GM12878 (cell line): ENCODE results near the gene C11orf98. TPM values are rescaled to one million over a fixed set of nuclear protein-coding genes. Genes with fewer than 3 reads are reported as not detected.

ENCODE experiments used
- ATAC-seq: fragments of 200-7000 bp; cut with Tn5 transposase; 3 replicates; pipeline ENCODE4 v1.9.1; 2020; ENCODE audit warnings: mild to moderate bottlenecking, moderate library complexity
- BruUV-seq: library from RNA; stranded (reverse); fragments of 400-500 nt; replicated peaks from 2 replicates; lab custom pipeline; 2021; lab: Mats Ljungman, UMichigan
- CTCF ChIA-PET: fragments of 300-600 bp; sonication (Branson Sonifier 250); formaldehyde crosslinking; extraction: SDS; loops from one replicate; lab custom pipeline; 2021; ENCODE audit warnings: inconsistent platforms; lab: Yijun Ruan, JAX
- POLR2A ChIA-PET: fragments of 350-600 bp; formaldehyde crosslinking; extraction: SDS; loops from one replicate; lab custom pipeline; 2021; ENCODE audit warnings: inconsistent platforms; lab: Charles Lee
- RAD21 ChIA-PET: fragments of 300-600 bp; sonication (Branson Sonifier 250); formaldehyde crosslinking; loops from one replicate; lab custom pipeline; 2023; ENCODE audit warnings: antibody characterized with exemption; ENCODE audit not compliant: unreplicated experiment; lab: Charles Lee
- SMC1A ChIA-PET: fragments of 300-600 bp; sonication (Branson Sonifier 250); formaldehyde crosslinking; loops from one replicate; lab custom pipeline; 2023; ENCODE audit not compliant: unreplicated experiment, uncharacterized antibody; lab: Charles Lee
- DNase-seq: peaks from one replicate; pipeline ENCODE4 v3.0.0-alpha.2; 2011; ENCODE audit warnings: low read depth, low spot score
- FAIRE-seq: peaks from 3 replicates; lab custom pipeline; 2011; peaks lifted over from hg19 to GRCh38; lab: Jason Lieb, UNC
- H2AFZ ChIP-seq: 2 replicates; pipeline ENCODE4 v1.6.0; 2011; ENCODE audit warnings: low read depth, low read length, control low read depth; ENCODE audit not compliant: control insufficient read depth
- H3K27ac ChIP-seq: 2 replicates; pipeline ENCODE4 v1.5.1; 2011; ENCODE audit warnings: control low read depth; ENCODE audit not compliant: control insufficient read depth, insufficient read depth
- H3K27me3 ChIP-seq, 2 experiments: replicated peaks in 1 of 2; 2 replicates each; pipeline versions ENCODE4 v1.6.0 to v1.6.1; 2011; ENCODE audit warnings: low read length in 1 of 2; ENCODE audit not compliant: control insufficient read depth in 2 of 2, insufficient read depth in 2 of 2
- H3K36me3 ChIP-seq, 2 experiments: 2 replicates each; pipeline ENCODE4 v1.5.1; 2011; ENCODE audit warnings: low read length in 1 of 2; ENCODE audit not compliant: control insufficient read depth in 2 of 2, insufficient read depth in 2 of 2
- H3K4me1 ChIP-seq: 2 replicates; pipeline ENCODE4 v1.6.1; 2011; ENCODE audit warnings: mild to moderate bottlenecking, low read length, moderate library complexity, mixed read lengths; ENCODE audit not compliant: control insufficient read depth, insufficient read depth
- H3K4me2 ChIP-seq: 2 replicates; pipeline ENCODE4 v1.6.0; 2011; ENCODE audit warnings: control low read depth; ENCODE audit not compliant: control insufficient read depth, insufficient read depth
- H3K4me3 ChIP-seq: fragments of 200-600 bp; sonication (generic); 2 replicates; pipeline ENCODE4 v1.5.1; 2016
- H3K79me2 ChIP-seq: 2 replicates; pipeline ENCODE4 v1.6.0; 2011; ENCODE audit warnings: low read length; ENCODE audit not compliant: control insufficient read depth, insufficient read depth
- H3K9ac ChIP-seq: 2 replicates; pipeline ENCODE4 v1.8.0; 2011; ENCODE audit warnings: low read length, control low read depth, mixed read lengths; ENCODE audit not compliant: control insufficient read depth, insufficient read depth
- H3K9me3 ChIP-seq: replicated peaks from 3 replicates; pipeline ENCODE4 v1.5.1; 2011; ENCODE audit warnings: mild to moderate bottlenecking, low read length; ENCODE audit not compliant: control insufficient read depth, insufficient read depth
- H4K20me1 ChIP-seq: 2 replicates; pipeline ENCODE4 v1.6.0; 2011; ENCODE audit not compliant: control insufficient read depth, insufficient read depth
- CREB1 ChIP-seq: IDR thresholded peaks from 2 replicates; pipeline ENCODE4 v1.6.1; 2012; ENCODE audit warnings: low read depth, mild to moderate bottlenecking, inconsistent platforms
- EED ChIP-seq: sonication (generic); IDR thresholded peaks from 2 replicates; pipeline ENCODE4 v1.6.1; 2016; ENCODE audit warnings: antibody characterized with exemption, low read depth
- LARP7 ChIP-seq: fragments of 450-650 bp; IDR thresholded peaks from 2 replicates; pipeline ENCODE4 v1.6.1; 2017; ENCODE audit warnings: mild to moderate bottlenecking
- MXI1 ChIP-seq: fragments of 150-350 bp; IDR thresholded peaks from 2 replicates; pipeline ENCODE4 v1.6.1; 2011; ENCODE audit warnings: low read depth, mild to moderate bottlenecking, inconsistent platforms, low read length, improper control_type of control experiment
- RUNX3 ChIP-seq: IDR thresholded peaks from 2 replicates; pipeline ENCODE4 v1.6.1; 2012; ENCODE audit warnings: low read length, inconsistent platforms
- SMARCA5 ChIP-seq: fragments of 450-650 bp; IDR thresholded peaks from 2 replicates; pipeline ENCODE4 v1.6.1; 2017; ENCODE audit warnings: mild to moderate bottlenecking
- ZNF24 ChIP-seq: fragments of 450-650 bp; IDR thresholded peaks from 2 replicates; pipeline ENCODE4 v1.6.1; 2017; ENCODE audit warnings: antibody characterized with exemption, mild to moderate bottlenecking
- ZSCAN29 ChIP-seq: fragments of 450-650 bp; IDR thresholded peaks from 2 replicates; pipeline ENCODE4 v1.6.1; 2017; ENCODE audit warnings: mild to moderate bottlenecking, moderate library complexity
- WGBS: methylation state at CpG from one replicate; pipeline ENCODE4 v1.1.6; 2016; ENCODE audit warnings: low lambda C conversion rate; ENCODE audit not compliant: insufficient replicate concordance, insufficient coverage; ENCODE audit errors: missing lambda C conversion rate; 5-methylcytosine and 5-hydroxymethylcytosine counted together
- in situ Hi-C: fragments of 300-500 bp; cut with MboI; formaldehyde crosslinking; loops from 9 replicates; pipeline ENCODE4 v1.14.3; 2018; ENCODE audit warnings: mixed read lengths
- intact Hi-C: fragments of 100-400 bp; cut with micrococcal nuclease; formaldehyde crosslinking; loops from one replicate; pipeline ENCODE4 v1.14.2; 2022; ENCODE audit not compliant: unreplicated experiment
- polyA plus RNA-seq, 11 experiments: library from polyadenylated mRNA; depleted of rRNA in 4 of 11; unstranded in 6 of 11; stranded (reverse) in 5 of 11; fragments of >200 nt; fragmentation: Nextera tagmentation in 4 of 11; fragmentation: Illumina TruSeq in 1 of 11; extraction: Ambion mirVana in 4 of 11; extraction: Trizol in 1 of 11; gene quantifications; 1 replicate in 1 of 11; 2 replicates in 10 of 11; pipeline versions ENCODE4 v1.2.1 to v1.2.3, GENCODE V29; 2011 to 2016; ENCODE audit warnings: inconsistent platforms in 2 of 11, missing spikeins in 2 of 11, low read depth in 1 of 11
- total RNA-seq, 4 experiments: library from RNA; depleted of rRNA in 3 of 4; stranded (reverse); fragments of >200 nt in 3 of 4; fragmentation: Illumina TruSeq in 1 of 4; extraction: Trizol in 1 of 4; gene quantifications; 2 replicates each; pipeline versions ENCODE4 v1.2.1 to v1.2.3, GENCODE V29; 2013 to 2021
- TF ChIP-seq, protein P1 (sequence below): fragments of 450-650 bp; IDR thresholded peaks from 2 replicates; pipeline ENCODE4 v1.6.1; 2017; ENCODE audit warnings: mild to moderate bottlenecking, moderate library complexity
- TF ChIP-seq, protein P2 (sequence below): IDR thresholded peaks from 2 replicates; pipeline ENCODE4 v1.6.1; 2011; ENCODE audit warnings: borderline replicate concordance, low read depth, mild to moderate bottlenecking, moderate library complexity, low read length; ENCODE audit not compliant: insufficient read depth, poor library complexity, severe bottlenecking

C11orf98 gene
- total and polyA plus RNA-seq, 10 of the 15 experiments (the other 5 are each of a cell fraction or from before 2014, with no cell fraction given), result 62.5 to 270 (median 162) TPM

DNA sequence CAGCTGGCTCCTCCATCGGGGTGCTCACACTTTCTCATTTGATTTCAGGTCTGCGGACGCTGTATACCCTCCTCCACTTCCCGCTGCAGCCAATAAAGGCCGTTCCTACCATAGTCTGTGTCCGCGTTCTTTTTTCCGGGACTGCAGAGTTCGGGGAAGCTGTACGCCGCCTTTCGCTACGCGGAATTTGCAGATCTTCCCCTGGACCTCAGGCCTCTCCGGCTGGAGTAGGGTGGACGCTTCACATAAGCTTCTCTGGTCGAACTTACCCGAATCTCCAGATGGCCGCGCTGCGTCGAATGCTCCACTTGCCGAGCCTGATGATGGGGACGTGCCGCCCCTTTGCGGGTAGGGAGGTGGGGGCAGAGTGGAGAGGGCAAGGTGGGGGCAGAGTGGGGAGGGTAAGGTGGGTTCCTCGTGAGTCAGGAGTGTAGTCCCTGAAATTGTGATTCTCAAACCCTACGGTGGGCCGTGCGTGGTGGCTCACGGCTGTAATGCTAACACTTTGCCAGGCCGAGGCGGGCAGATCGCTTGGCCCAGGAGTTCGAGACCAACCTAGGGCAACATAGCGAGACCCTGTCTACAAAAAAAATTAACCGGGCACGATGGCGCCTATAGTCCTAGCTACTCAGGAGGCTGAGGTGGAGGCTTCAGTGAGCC lies 719 bp upstream of the C11orf98 start:
- DNase-seq (no peak), ATAC-seq (peak; percentile 47), FAIRE-seq (peak; percentile 56)
- H3K9me3 ChIP-seq, result no peaks in the 10 kb centered on the region
- SMC1A ChIA-PET, result interaction anchor here (0.8 to 3.4 kb wide), 20 partner anchors 9 to 195 kb away, joined by 3 to 41 read pairs (median 4); partner anchors contain the start of genes B3GAT3, GANAB, HNRNPUL2 and INTS5
- H3K4me2 ChIP-seq, result peak overlapping the region; percentile 95
- peaks cover 5 to 12% of the 10 kb centered on the region in 2 experiments for H3K36me3 ChIP-seq
- intact Hi-C loops (no loop called here), in situ Hi-C loops (no loop called here)
- RAD21 ChIA-PET, result interaction anchor here (0.6 to 2.7 kb wide), 32 partner anchors 8 to 241 kb away, joined by 3 to 26 read pairs (median 4); partner anchors contain the start of genes B3GAT3, EEF1G, GANAB and HNRNPUL2
- no TSS peak for BruUV-seq
- H3K4me3 ChIP-seq, result peak overlapping the region; percentile 95
- peak overlapping the region; percentile 96 for H3K9ac ChIP-seq
- WGBS, result 1% methylated on average over 39 of the region's 39 CpGs
- peak overlapping the region; percentile 95 for H3K27ac ChIP-seq
- POLR2A ChIA-PET, result interaction anchor here (0.6 to 16.2 kb wide), 36 partner anchors 12 to 542 kb away, joined by 3 to 295 read pairs (median 5); partner anchors contain the start of genes B3GAT3, EEF1G, GANAB and HNRNPUL2
- CTCF ChIA-PET, result interaction anchor here (0.6 to 2.1 kb wide), 15 partner anchors 9 to 241 kb away, joined by 3 to 11 read pairs (median 4); partner anchors contain the start of genes B3GAT3, HNRNPUL2, INTS5 and LRRN4CL
- peaks cover 14% of the 10 kb centered on the region for H3K4me1 ChIP-seq
- H3K27me3 ChIP-seq, result no peaks in the 10 kb centered on the region
- H2AFZ ChIP-seq, result peak overlapping the region; percentile 23; the same call in 1 of the 2 replicates
- TF ChIP-seq RUNX3, result peak; percentile 44; the same call in 1 of the 2 replicates
- 0 out of 2 replicates have a peak, but pooled peaks have one; percentile 6 for TF ChIP-seq EED
- TF ChIP-seq LARP7, result 0 out of 2 replicates have a peak, but pooled peaks have one; percentile 13
- no peak for TF ChIP-seq ZNF24
- TF ChIP-seq SMARCA5, result 0 out of 2 replicates have a peak, but pooled peaks have one; percentile 3
- TF ChIP-seq, protein P1, sequence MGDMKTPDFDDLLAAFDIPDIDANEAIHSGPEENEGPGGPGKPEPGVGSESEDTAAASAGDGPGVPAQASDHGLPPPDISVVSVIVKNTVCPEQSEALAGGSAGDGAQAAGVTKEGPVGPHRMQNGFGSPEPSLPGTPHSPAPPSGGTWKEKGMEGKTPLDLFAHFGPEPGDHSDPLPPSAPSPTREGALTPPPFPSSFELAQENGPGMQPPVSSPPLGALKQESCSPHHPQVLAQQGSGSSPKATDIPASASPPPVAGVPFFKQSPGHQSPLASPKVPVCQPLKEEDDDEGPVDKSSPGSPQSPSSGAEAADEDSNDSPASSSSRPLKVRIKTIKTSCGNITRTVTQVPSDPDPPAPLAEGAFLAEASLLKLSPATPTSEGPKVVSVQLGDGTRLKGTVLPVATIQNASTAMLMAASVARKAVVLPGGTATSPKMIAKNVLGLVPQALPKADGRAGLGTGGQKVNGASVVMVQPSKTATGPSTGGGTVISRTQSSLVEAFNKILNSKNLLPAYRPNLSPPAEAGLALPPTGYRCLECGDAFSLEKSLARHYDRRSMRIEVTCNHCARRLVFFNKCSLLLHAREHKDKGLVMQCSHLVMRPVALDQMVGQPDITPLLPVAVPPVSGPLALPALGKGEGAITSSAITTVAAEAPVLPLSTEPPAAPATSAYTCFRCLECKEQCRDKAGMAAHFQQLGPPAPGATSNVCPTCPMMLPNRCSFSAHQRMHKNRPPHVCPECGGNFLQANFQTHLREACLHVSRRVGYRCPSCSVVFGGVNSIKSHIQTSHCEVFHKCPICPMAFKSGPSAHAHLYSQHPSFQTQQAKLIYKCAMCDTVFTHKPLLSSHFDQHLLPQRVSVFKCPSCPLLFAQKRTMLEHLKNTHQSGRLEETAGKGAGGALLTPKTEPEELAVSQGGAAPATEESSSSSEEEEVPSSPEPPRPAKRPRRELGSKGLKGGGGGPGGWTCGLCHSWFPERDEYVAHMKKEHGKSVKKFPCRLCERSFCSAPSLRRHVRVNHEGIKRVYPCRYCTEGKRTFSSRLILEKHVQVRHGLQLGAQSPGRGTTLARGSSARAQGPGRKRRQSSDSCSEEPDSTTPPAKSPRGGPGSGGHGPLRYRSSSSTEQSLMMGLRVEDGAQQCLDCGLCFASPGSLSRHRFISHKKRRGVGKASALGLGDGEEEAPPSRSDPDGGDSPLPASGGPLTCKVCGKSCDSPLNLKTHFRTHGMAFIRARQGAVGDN, result peak; percentile 33; the same call in 1 of the 2 replicates
- peak; percentile 5; the same call in 1 of the 2 replicates for TF ChIP-seq CREB1
- TF ChIP-seq, protein P2, sequence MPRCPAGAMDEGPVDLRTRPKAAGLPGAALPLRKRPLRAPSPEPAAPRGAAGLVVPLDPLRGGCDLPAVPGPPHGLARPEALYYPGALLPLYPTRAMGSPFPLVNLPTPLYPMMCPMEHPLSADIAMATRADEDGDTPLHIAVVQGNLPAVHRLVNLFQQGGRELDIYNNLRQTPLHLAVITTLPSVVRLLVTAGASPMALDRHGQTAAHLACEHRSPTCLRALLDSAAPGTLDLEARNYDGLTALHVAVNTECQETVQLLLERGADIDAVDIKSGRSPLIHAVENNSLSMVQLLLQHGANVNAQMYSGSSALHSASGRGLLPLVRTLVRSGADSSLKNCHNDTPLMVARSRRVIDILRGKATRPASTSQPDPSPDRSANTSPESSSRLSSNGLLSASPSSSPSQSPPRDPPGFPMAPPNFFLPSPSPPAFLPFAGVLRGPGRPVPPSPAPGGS, result peak; percentile 6
- TF ChIP-seq MXI1, result peak; percentile 57; the same call in 1 of the 2 replicates
- TF ChIP-seq ZSCAN29, result no peak
- no peaks in the 10 kb centered on the region for H4K20me1 ChIP-seq
- H3K79me2 ChIP-seq, result peaks cover 56% of the 10 kb centered on the region
